Fibroblast of skin of back (primary cell): ENCODE results near the gene CNTNAP2.

Experiments used
- DNase-seq: peaks from one replicate; pipeline ENCODE4 v3.0.0-alpha.2; 2013

Gene CNTNAP2

DNA sequence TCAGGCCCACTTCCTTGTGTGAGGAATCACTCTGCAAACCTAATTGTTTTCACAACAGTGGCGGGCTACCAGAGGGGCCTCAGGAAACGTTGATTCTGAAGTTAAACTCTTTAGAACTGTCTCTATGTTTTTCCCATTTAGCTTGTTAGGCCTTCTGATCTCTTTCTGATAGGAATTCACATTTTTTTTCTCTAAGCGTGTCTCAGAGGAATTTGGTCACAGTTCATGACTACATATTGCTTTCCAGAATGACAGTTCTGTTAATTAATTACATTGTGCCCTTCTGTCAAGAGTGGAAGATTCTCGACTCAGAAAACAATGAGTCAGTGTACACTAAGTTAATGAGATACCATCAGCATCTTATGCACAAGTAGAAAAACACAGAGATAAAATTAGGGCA, 2004.8 kb downstream of the CNTNAP2 start:
- no peak for DNase-seq

DNA sequence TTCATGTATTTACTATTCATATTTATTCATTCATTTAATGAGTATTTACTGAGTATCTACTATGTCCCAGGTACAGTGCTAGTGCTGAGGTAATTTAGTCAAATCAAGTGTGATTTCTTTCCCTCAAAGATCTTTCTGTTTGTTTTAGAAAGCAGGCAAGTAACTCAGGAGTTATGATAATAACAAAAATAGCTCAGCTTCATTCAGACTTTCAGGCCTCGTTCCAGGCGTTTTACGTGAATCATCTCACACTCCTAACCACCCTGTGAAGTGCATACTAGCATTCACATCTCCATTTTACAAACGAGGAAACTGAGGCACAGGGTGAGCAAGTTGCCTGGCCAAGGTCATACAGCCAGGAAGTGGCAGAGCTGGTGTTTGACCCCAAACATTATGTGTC, 2005.2 kb downstream of the CNTNAP2 start:
- DNase-seq: no peak

DNA sequence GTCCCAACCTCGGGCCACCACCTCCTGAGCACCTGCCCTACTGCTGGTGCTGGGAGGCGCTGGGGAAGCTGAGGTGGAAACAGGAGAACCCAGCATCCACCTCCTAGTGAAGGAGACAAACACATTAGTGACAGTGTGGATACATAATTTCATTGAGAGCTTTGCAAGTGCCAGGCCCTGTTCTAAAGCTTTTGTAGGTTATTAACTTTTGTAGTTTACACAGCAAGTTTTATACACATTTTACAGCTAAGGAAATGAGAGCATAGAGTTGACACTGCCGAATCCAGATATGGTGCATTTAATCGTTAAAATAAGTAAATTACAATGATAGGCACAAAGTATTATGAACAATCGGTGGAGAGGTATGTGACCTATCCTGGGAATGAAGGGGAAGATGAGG, 2007.9 kb downstream of the CNTNAP2 start:
- DNase-seq: no peak

DNA sequence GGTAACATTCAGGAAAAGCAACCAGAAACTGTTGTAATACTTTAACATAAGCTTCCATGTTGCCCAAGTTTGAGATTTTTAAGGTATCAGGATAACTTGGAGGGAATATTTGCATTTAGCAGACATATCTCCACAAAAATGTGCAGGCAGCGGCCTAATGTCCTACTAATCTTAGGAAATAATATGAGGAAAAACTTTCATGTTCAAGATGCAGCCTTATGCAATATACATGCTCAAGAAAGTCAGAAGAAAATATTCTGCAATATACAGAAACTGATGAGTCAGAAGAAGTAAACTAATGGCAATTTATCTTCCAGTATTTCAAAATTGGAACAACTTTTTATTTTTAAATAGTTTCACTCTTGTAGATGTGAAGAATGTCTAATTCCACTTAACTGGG, 2010.8 kb downstream of the CNTNAP2 start:
- DNase-seq: no peak

DNA sequence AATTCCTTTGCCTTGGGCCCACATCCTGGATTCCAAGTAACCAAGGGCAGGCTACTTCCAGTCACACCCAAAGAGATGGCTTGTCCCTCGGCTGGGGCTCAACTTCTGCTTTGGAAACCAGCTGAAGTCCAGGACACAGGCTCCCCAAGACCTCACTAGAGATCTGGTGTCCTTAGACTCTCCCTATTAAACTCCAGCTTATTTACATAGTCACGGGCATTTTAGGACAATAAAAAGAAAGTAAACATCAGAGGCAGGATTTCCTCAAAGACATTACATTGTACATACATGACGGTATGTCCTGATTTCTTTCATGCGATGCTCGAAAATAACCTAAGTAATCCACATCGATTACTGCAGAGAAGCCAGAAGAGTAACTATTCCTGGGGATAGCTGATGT, 2012.4 kb downstream of the CNTNAP2 start:
- DNase-seq: no peak

DNA sequence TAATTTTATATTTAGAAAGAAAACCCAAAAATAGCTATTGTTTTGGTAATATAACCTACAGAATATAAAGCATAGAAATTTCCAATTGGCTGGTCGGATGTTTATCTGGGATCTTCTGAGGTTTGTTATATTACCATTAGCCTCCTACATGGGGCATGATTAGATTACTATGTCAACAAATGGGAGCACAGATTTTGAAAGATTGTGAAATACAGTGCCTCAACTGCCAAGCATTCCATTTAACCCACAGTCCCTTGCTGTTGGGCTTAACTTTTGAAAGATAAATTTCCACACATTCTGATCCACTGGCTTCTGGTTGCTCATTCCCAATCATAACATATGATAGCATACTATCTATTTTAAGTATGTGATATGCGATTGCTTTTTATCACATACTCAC, 2018.5 kb downstream of the CNTNAP2 start:
- peak; percentile 57 for DNase-seq

DNA sequence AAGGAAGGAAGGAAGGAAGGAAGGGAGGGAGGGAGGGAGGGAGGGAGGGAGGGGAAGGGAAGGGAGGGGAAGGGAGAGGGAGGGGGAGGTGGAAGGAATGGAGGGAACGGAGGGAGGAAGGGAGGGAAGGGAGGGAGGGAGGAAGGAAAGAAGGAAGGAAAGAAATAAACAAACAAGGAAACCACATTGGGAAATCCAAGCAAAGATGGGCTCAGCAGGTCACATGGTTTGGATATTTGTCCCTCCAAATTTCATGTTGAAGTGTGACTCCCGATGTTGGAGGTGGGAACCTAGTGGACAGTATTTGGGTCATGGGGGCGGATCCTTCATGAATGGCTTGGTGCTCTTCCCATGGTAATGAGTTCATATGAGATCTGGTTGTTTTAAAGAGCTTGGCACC, 2019.4 kb downstream of the CNTNAP2 start:
- no peak for DNase-seq

DNA sequence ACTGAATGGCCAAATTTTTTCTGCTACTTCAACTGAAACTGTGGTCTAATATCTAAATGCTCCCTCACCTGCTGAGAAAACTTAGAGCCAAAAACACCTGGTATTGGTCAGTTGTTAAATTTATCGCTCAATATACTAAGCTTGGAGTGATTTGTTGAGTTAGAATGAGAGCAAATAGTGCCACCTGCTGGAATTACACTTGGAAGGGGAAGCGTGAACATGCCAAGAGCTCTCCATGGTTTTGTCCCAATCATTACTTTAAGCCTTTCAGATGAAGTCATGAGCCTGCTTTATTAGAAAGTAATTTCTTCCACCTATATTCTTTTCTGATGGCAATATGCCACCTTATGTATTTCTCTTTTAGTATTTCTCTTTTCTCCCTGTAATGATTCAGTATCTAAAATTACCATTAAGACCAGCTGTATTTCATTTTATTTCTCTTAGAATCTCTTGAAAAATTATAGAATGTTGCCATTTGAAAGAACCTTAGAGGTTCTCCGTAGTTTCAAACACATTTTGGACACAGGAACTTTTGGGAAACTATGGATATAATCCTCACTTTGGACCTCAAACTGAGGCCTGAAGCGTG, 2026.2 kb downstream of the CNTNAP2 start:
- DNase-seq: peak; percentile 38

DNA sequence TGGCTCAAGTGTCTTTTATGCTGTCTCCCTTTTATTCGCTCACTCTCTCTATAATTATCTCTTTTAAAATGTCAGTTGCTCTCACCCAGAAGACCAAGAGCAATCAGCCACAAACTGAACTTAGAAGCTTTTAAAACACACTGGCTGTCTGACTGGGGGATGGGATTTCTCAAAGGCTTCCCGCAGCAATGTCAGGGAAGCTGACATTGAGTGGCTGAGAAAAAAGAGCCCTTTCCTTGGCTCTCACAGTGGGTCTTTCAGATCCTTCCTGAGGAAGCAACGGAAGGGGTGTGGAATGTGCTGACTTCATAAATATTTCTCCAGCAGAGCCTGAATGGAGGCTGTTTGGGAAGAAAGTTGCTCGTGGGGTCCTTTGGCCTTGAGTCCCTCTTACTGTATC, 2028.2 kb downstream of the CNTNAP2 start:
- DNase-seq: no peak

DNA sequence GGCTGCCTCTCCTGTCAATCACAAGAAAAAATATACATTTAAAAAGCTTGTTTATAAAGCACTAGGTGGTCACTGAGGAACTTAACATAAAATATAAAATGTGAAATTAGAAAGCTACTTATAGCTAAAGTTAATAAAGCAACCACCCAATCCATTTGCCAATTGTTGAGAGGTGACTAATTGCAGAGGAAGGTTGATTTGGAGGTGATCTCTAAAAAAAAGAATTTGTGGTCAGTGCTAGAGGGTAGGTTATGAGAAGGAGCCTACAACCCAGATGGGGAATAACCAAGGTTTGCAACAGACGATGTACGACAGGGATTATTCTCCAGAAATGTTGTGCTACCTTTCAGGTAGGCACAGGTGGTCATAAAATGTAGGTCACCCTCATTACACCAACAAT, 2029.7 kb downstream of the CNTNAP2 start:
- DNase-seq: no peak

DNA sequence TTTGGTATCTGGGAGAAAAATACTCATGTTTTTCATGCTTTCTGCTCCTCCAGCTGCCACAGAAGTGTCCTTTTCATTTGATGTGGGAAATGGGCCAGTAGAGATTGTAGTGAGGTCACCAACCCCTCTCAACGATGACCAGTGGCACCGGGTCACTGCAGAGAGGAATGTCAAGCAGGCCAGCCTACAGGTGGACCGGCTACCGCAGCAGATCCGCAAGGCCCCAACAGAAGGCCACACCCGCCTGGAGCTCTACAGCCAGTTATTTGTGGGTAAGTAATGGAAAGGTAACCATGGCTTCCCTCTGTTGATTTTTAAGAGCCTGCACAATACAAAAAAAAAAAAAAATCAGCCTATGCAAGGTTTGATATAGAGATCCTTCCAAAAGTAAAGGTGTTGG, 2030.8 kb downstream of the CNTNAP2 start:
- DNase-seq: no peak

DNA sequence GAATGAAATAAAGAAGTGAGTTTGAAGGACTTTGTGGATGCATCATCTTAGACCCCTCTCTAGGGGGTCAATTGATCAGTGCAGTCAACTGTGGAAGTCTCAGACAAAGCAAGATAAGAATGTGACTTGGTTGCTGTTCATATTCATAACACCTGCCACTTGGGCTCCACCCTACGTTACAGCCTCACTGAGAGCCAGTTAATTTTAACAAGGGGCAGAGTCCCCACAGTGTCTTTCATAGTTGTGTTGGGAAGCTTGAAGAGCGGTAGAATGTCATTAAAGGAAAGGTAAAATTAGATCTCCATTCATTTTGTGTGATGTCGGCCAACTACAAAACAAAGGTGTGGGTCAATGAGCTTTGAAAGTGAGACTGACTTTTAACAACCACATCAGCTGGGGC, 2031.9 kb downstream of the CNTNAP2 start:
- DNase-seq: no peak

DNA sequence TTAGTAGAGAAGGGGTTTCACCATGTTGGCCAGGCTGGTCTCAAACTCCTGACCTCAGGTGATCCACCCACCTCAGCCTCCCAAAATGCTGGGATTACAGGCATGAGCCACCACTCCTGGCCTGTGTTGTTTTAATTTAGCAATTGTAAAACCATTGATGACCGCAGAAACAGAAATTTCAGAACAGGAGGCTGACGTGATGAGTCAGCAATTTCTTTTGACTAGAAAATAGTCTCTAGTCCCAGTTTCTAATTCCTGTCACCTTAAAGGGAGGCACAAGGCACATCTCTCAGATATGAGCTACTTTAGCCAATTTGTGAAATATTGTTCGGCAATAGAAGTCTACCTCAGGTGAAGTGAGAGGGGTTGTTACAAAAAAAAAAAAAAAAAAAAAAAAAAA, 2033.1 kb downstream of the CNTNAP2 start:
- no peak for DNase-seq

DNA sequence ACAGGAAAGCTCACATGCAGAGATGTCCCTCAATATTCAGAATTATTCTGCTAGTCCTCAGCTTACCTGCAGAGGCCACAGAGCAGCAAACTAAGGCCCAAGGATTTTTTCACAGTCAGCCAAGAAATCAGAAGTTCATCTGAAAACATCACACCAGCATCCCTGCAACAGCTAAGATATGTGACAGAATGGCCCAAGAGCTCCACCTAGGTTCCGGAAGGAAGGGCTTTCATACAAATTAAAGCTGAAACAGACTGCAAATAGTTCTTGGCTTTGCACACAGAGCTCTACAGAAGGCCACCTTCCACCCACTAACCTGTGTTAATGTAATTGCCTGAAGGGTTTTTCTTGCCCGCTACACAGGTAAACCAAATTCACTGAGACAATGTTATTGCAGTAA, 2035.2 kb downstream of the CNTNAP2 start:
- DNase-seq: no peak

DNA sequence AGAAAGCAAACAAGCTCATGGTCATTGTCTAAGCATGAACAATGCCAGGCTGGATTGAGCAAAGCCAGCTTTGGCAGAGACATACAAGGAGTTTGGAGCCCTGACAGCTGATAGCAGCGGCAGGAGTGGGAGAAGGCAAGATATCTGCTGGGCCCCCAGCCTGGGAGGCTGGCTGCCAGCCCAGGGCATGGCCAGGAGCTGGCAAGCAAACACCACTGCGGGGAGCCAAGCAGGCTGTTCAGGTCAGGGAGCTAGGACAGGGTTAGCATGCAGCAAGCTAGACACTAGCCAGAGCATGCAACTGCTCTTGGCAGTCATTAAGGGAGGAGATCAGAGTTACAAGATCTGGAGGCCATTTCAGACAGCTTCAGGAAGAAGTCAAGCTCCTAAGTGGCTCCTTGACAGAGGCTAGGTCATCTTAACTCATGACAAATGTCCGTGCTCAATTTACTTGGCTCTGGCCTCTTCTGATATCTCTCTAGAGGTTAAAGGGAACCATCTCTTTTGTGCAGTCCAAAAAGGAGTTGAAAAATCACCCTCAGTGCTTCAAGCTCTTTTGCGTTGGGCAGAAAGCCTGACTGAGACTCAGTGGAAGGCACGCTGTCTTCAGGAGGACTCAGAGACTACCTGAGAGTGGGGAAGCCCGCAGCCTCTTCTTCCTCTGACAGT, 2037.1 kb downstream of the CNTNAP2 start:
- DNase-seq: no peak

DNA sequence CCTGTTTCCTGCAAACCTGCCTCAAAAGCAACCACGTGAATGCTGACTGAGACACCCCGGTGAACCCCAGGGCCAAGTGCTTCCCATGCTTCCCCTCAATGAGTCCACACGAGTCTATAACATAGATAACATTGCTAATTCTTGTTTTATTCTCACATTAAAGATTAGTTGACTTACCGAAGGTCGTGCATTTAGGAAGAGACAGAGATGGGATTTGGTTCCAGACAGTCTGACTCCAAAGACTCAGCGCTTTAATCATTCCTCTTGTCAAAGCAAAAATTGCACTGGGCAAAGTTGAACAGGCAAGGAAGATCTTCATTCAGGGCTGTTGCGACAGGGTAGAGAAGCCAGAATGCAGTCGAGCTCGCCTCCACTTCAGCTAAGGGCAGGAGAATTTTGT, 2038.4 kb downstream of the CNTNAP2 start:
- no peak for DNase-seq

DNA sequence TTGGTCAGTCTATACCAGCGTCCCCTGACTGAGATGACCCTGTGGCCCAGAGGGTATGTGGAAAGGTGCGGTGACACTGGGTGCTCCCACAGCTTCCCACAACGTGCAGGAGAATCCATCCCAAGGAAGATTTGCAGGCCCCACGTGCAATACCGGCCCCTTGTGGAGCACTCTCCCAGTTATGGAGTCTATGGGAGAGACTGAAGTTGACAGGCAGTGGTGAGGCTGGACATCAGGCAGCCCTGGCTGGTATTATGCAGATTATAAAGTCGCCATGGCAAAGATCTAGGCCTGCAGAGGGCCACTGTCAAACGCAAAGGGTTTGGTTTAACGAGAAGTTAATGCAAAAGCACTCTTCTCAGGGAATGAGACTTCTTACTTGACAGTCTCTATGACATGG, 2039.2 kb downstream of the CNTNAP2 start:
- DNase-seq: no peak

DNA sequence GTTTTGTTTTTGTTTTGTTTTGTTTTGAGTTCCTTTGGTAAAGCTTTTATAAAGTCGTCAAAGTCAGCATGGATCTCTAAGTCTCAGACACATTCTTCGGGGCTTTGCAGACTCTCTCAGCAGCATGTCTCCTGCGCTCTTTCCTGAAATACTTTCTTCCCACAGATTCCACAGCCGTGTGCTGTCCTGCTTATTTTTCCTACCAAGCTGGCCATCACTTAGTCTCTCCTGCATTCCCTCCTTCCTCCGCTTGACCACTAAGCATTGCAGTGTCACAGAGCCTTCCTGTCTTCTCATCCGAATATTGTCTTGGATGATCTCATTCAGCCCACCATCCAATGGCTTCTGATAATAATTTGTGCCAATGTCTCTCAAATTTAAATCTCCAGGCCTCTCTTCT, 2039.6 kb downstream of the CNTNAP2 start:
- peak; percentile 69 for DNase-seq

DNA sequence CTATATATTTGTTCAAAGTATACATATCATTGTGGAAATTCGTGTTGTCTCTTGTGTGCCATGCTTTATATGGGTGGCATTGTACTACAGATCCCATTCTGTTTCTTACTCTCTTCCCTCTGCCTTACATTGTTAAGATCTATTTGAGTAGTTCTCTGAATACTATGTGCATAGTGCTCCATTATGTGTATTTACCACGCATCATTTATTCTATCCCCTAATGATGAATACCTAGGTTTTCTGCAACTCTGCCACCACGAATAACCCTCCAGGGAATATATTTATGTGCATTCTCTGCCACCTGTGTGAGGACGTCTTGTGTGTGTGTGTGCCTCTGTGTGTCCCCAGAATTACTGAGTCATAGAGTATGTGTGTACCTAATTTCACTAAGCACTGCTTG, 2042.7 kb downstream of the CNTNAP2 start:
- no peak for DNase-seq

DNA sequence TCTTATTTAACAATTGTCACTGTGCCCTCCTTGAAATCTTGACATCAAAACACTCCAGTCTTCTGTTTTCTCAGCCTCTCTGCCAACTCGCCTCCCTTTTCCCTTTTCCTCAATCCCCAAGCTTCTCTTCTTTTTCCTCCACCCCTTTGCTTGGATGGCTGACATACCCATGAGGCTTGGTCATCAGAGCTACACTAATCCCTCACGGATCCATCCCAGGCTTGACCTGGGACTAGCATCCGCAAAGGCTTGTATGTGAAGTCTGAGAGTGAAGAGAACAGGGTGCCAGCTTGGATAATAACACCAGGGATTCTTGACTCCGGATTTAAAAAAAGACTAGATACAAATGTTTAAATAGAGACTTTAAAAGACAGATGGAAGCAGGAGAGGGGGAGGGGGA, 2045.2 kb downstream of the CNTNAP2 start:
- DNase-seq: no peak

DNA sequence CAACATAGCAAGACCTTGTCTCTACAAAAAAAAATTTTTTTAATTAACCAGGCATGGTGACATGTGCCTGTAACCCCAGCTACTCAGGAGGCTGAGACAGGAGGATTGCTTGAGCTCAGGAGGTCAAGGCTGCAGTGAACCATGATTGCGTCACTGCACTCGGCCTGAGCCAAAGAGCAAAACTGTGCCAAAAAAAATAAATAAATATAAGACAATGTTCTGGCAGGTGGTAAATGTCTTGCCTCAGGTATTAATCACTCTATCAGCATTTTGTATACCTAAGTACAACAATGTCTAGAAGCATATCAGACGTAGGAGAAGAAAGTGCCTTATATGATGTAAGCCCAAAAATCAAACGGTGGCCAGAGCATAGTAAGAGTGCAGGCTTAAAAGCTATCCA, 2046.2 kb downstream of the CNTNAP2 start:
- DNase-seq: no peak

DNA sequence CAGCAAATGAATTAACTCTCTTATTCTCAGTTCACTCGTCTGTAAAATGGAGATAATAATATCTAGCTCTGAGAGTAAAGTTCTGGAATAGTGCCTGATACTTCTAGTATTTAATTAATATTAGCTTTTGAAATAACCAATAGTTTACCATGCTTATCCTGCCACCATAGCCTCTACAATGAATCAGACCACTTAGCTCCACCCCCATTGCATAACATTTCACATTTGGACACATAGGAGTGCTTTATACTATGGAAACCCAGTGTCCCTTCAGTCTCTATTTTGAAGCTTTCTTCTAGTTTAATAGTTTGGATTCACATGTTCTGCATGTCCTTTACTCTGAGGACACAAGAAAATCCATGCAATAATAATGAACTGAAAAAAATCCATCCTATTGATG, 2046.6 kb downstream of the CNTNAP2 start:
- no peak for DNase-seq

DNA sequence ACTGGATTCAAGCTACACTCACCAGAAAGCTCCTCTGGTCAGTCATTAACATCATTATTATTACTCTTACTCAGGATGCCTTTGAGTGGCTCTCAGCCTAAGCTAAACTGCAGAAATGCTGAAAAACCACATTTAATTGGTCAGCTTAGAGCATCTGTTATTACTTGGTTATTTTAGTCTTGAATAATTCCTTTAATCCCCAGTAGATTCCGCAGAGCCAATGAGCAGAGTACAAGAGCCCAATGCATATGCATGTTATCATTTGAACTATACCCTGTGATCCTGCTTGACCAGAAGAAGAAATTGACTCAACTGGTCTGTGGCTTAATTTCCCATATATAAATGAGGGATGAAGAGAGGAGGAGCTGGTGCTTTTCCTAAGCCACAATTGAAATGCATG, 2056.3 kb downstream of the CNTNAP2 start:
- DNase-seq: no peak

DNA sequence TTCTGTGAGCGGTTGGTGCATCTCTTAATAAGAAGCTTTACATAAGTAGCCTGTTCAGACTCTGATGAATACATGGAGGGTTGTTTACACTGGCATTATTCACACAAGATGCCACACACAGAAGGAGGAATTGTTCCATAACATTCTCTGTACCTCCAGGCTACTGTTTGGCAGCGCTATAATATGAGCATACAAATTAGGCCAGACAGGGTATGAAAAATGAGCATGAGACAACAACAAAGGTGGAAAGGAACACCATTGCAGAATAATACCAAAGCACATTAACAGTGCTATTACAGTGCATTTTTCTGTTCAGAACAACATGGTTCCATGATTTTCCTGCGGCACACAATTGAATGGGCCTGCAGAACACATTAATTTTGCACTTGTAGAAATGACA, 2056.8 kb downstream of the CNTNAP2 start:
- no peak for DNase-seq

DNA sequence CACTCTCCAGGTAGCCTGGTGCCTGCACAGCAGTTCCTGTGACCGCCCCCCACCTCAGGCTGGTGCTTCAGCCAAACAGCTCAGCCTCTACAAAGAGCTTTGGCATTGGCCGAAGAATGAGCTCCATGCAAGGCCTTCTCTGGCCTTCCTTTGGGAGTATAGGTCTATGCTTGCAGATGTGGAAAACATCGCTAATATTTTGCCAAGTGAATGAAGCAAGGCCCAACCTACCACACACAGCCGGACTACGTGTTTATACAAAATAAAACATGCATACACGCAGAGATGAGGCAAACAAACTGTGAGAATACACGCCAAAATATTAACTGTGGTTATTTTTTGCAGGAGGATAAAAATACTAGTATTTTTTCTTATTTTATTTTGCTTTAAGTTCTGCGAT, 2057.8 kb downstream of the CNTNAP2 start:
- no peak for DNase-seq
